Activated CD8-positive, alpha-beta memory T cell treated with anti-CD3 and anti-CD28 coated beads, Interleukin-2, amount 10 ng/mL, durations not matched to agents 7 days and 5 days (primary cell): ENCODE results near the gene GSDME. TPM values are rescaled to one million over a fixed set of nuclear protein-coding genes. Genes with fewer than 3 reads are reported as not detected.
"Not testable (repeated sequence)": the region's sequence is repeated elsewhere in the genome, so short reads cannot be mapped to it uniquely, and the experiment has no call there.

Source experiments
- ATAC-seq: fragments of 150-1000 bp; cut with Tn5 transposase; one replicate; pipeline ENCODE4 v1.10.0; 2021; ENCODE audit warnings: moderate library complexity
- CTCF ChIA-PET: fragments of 350-600 bp; sonication (Branson Sonifier 250); formaldehyde crosslinking; loops from one replicate; lab custom pipeline; 2021; ENCODE audit warnings: antibody characterized with exemption; lab: Charles Lee
- DNase-seq: peaks from one replicate; pipeline ENCODE4 v3.0.0-alpha.2; 2020
- H3K27ac Mint-ChIP-seq: one replicate; pipeline ENCODE4 v1.8.0; 2021; ENCODE audit warnings: mild to moderate bottlenecking, mixed read lengths
- H3K27me3 Mint-ChIP-seq: one replicate; pipeline ENCODE4 v1.8.0; 2021; ENCODE audit warnings: mixed read lengths
- H3K36me3 Mint-ChIP-seq: one replicate; pipeline ENCODE4 v1.8.0; 2021; ENCODE audit warnings: mild to moderate bottlenecking, mixed read lengths
- H3K4me1 Mint-ChIP-seq: one replicate; pipeline ENCODE4 v1.8.0; 2021; ENCODE audit warnings: mixed read lengths
- H3K4me3 Mint-ChIP-seq: one replicate; pipeline ENCODE4 v1.8.0; 2021; ENCODE audit warnings: mild to moderate bottlenecking, moderate library complexity, mixed read lengths
- H3K9me3 Mint-ChIP-seq: one replicate; pipeline ENCODE4 v1.8.0; 2022; ENCODE audit warnings: low read depth, mixed read lengths
- total RNA-seq, 2 experiments: library from RNA; stranded (reverse); gene quantifications; one replicate each; pipeline ENCODE4 v1.2.3, GENCODE V29; 2021

Gene GSDME
- 1 to 10 TPM in 1 of 2 experiments, under 1 TPM in 1; 0.96 to 4.5 TPM for total RNA-seq

- Mint-ChIP-seq H3K27ac (no peak within 1 kb of the TSS), H3K36me3 (no peaks in the 10 kb centered on the region), H3K27me3 (peaks cover 80% of the 10 kb centered on the region), H3K4me1 (peaks cover 22% of the 10 kb centered on the region), H3K4me3 (peak within 1 kb of the TSS; percentile 65), H3K9me3 (no peaks in the 10 kb centered on the region)
- ATAC-seq (peak; percentile 81), DNase-seq (no peak)
- CTCF ChIA-PET = interaction anchor here (0.5 to 1.3 kb wide), 4 partner anchors 11 to 337 kb away, joined by 3 to 4 read pairs (median 3); no protein-coding TSS in a partner anchor
Measured at GRCh38 chr7:24757353-24758275, at the start of gene GSDME. TSS of gene GSDME (minus strand) at chr7:24757464. CDS start at chr7:24749774, 7,690 bp downstream.

- CTCF ChIA-PET = interaction anchor here (1.0 kb wide), 1 partner anchor 10 kb away, joined by 5 read pairs; no protein-coding TSS in a partner anchor
- Mint-ChIP-seq H3K9me3 (peaks cover 8% of the 10 kb centered on the region), H3K4me1 (peaks cover 17% of the 10 kb centered on the region), H3K27me3 (no peaks in the 10 kb centered on the region), H3K36me3 (peaks cover 60% of the 10 kb centered on the region), H3K27ac (no peak overlapping the region), H3K4me3 (no peak overlapping the region)
- DNase-seq (no peak), ATAC-seq (no peak)
Measured at GRCh38 chr7:24802300-24802699, 45.0 kb upstream of the GSDME start.

GRCh38 chr7:24801883-24802282, 44.6 kb upstream of the GSDME start:
- Mint-ChIP-seq H3K9me3 (peaks cover 8% of the 10 kb centered on the region), H3K4me1 (peaks cover 17% of the 10 kb centered on the region), H3K36me3 (peaks cover 61% of the 10 kb centered on the region), H3K4me3 (no peak overlapping the region), H3K27me3 (no peaks in the 10 kb centered on the region), H3K27ac (no peak overlapping the region)
- DNase-seq (no peak), ATAC-seq (no peak)
- CTCF ChIA-PET = interaction anchor here (1.0 to 2.9 kb wide), 3 partner anchors 10 to 292 kb away, joined by 5 to 19 read pairs (median 9); no protein-coding TSS in a partner anchor

GRCh38 chr7:24800667-24801066, 43.4 kb upstream of the GSDME start:
- DNase-seq = peak; percentile 45
- peaks cover 17% of the 10 kb centered on the region for H3K4me1 Mint-ChIP-seq
- H3K27ac Mint-ChIP-seq = peak overlapping the region; percentile 5
- CTCF ChIA-PET = interaction anchor here (0.7 to 2.9 kb wide), 3 partner anchors 12 to 293 kb away, joined by 3 to 19 read pairs (median 9); no protein-coding TSS in a partner anchor
- H3K36me3 Mint-ChIP-seq = peaks cover 60% of the 10 kb centered on the region
- peaks cover 8% of the 10 kb centered on the region for H3K9me3 Mint-ChIP-seq
- H3K4me3 Mint-ChIP-seq = no peak overlapping the region
- H3K27me3 Mint-ChIP-seq = no peaks in the 10 kb centered on the region
- ATAC-seq = peak; percentile 71

- peaks cover 8% of the 10 kb centered on the region for H3K9me3 Mint-ChIP-seq
- H3K27me3 Mint-ChIP-seq = no peaks in the 10 kb centered on the region
- ATAC-seq = no peak
- DNase-seq = no peak
- peaks cover 60% of the 10 kb centered on the region for H3K36me3 Mint-ChIP-seq
- H3K4me1 Mint-ChIP-seq = peaks cover 18% of the 10 kb centered on the region
- no peak overlapping the region for H3K4me3 Mint-ChIP-seq
- CTCF ChIA-PET = interaction anchor here (2.9 kb wide), 1 partner anchor 13 kb away, joined by 19 read pairs; no protein-coding TSS in a partner anchor
- H3K27ac Mint-ChIP-seq = no peak overlapping the region
Measured at GRCh38 chr7:24800073-24800472, 42.8 kb upstream of the GSDME start.

GRCh38 chr7:24799506-24799905, 42.2 kb upstream of the GSDME start:
- no peak for ATAC-seq
- Mint-ChIP-seq H3K36me3 (peaks cover 60% of the 10 kb centered on the region), H3K9me3 (peaks cover 8% of the 10 kb centered on the region), H3K4me3 (no peak overlapping the region), H3K27me3 (no peaks in the 10 kb centered on the region), H3K4me1 (peaks cover 23% of the 10 kb centered on the region), H3K27ac (no peak overlapping the region)
- CTCF ChIA-PET = interaction anchor here (2.9 kb wide), 1 partner anchor 13 kb away, joined by 19 read pairs; no protein-coding TSS in a partner anchor
- no peak for DNase-seq

- peaks cover 30% of the 10 kb centered on the region for H3K4me1 Mint-ChIP-seq
- H3K4me3 Mint-ChIP-seq = no peak overlapping the region
- H3K36me3 Mint-ChIP-seq = peaks cover 52% of the 10 kb centered on the region
- CTCF ChIA-PET = interaction anchor here (0.8 kb wide), 1 partner anchor 295 kb away, joined by 4 read pairs; no protein-coding TSS in a partner anchor
- H3K27me3 Mint-ChIP-seq = no peaks in the 10 kb centered on the region
- no peak overlapping the region for H3K27ac Mint-ChIP-seq
- no peak for ATAC-seq
- peaks cover 8% of the 10 kb centered on the region for H3K9me3 Mint-ChIP-seq
- DNase-seq = no peak
Measured at GRCh38 chr7:24798261-24798660, 41.0 kb upstream of the GSDME start.

GRCh38 chr7:24797270-24797669, 40.0 kb upstream of the GSDME start:
- no peak for ATAC-seq
- CTCF ChIA-PET = interaction anchor here (0.7 to 0.8 kb wide), 2 partner anchors 15 to 296 kb away, joined by 3 to 4 read pairs; no protein-coding TSS in a partner anchor
- H3K27ac Mint-ChIP-seq = no peak overlapping the region
- H3K4me3 Mint-ChIP-seq = no peak overlapping the region
- peaks cover 45% of the 10 kb centered on the region for H3K36me3 Mint-ChIP-seq
- peaks cover 29% of the 10 kb centered on the region for H3K4me1 Mint-ChIP-seq
- no peaks in the 10 kb centered on the region for H3K27me3 Mint-ChIP-seq
- no peak for DNase-seq
- peaks cover 6% of the 10 kb centered on the region for H3K9me3 Mint-ChIP-seq

GRCh38 chr7:24795407-24795767, 38.1 kb upstream of the GSDME start:
- ATAC-seq = no peak
- Mint-ChIP-seq H3K27ac (no peak overlapping the region), H3K36me3 (peaks cover 32% of the 10 kb centered on the region), H3K4me1 (peaks cover 14% of the 10 kb centered on the region), H3K27me3 (no peaks in the 10 kb centered on the region), H3K9me3 (no peaks in the 10 kb centered on the region), H3K4me3 (no peak overlapping the region)
- CTCF ChIA-PET = interaction anchor here (1.2 kb wide), 1 partner anchor 298 kb away, joined by 3 read pairs; no protein-coding TSS in a partner anchor
- no peak for DNase-seq

- CTCF ChIA-PET = interaction anchor here (1.2 kb wide), 1 partner anchor 299 kb away, joined by 3 read pairs; no protein-coding TSS in a partner anchor
- Mint-ChIP-seq H3K27ac (peak overlapping the region; percentile 56), H3K36me3 (peaks cover 28% of the 10 kb centered on the region), H3K4me1 (peaks cover 12% of the 10 kb centered on the region)
- not testable (repeated sequence) for H3K27me3 Mint-ChIP-seq, ATAC-seq, H3K9me3 Mint-ChIP-seq, H3K4me3 Mint-ChIP-seq, DNase-seq
Measured at GRCh38 chr7:24794751-24795406, 37.6 kb upstream of the GSDME start.

- H3K36me3 Mint-ChIP-seq = peaks cover 25% of the 10 kb centered on the region
- no peak overlapping the region for H3K4me3 Mint-ChIP-seq
- ATAC-seq (no peak), DNase-seq (no peak)
- H3K9me3 Mint-ChIP-seq = no peaks in the 10 kb centered on the region
- H3K4me1 Mint-ChIP-seq = peaks cover 12% of the 10 kb centered on the region
- CTCF ChIA-PET = no interaction called here
- no peaks in the 10 kb centered on the region for H3K27me3 Mint-ChIP-seq
- H3K27ac Mint-ChIP-seq = peak overlapping the region; percentile 56
Measured at GRCh38 chr7:24793982-24794648, 36.9 kb upstream of the GSDME start.

GRCh38 chr7:24788961-24789576, 31.8 kb upstream of the GSDME start:
- H3K27ac Mint-ChIP-seq = no peak overlapping the region
- H3K4me1 Mint-ChIP-seq = peaks cover 9% of the 10 kb centered on the region
- peaks cover under 1% of the 10 kb centered on the region for H3K9me3 Mint-ChIP-seq
- ATAC-seq (no peak), DNase-seq (no peak)
- H3K36me3 Mint-ChIP-seq = peaks cover 16% of the 10 kb centered on the region
- no peaks in the 10 kb centered on the region for H3K27me3 Mint-ChIP-seq
- no peak overlapping the region for H3K4me3 Mint-ChIP-seq
- CTCF ChIA-PET = interaction anchor here (1.2 to 2.2 kb wide), 2 partner anchors 14 to 305 kb away, joined by 3 to 6 read pairs; no protein-coding TSS in a partner anchor
